Measurements from ENCODE around the gene KRTAP2-3. TPM values are rescaled to one million over a fixed set of nuclear protein-coding genes. Genes with fewer than 3 reads are reported as not detected.
"Not testable (repeated sequence)": the region's sequence is repeated elsewhere in the genome, so short reads cannot be mapped to it uniquely, and the experiment has no call there.

Gene KRTAP2-3
- total RNA-seq, 1 donor from 2014 or later: 7.1 TPM

- Histone ChIP-seq H2AFZ (ENCODE audit: low read depth, low read length) (peak overlapping the region; percentile 48), H3K27me3 (ENCODE audit: insufficient read depth, low read length) (no peaks in the 10 kb centered on the region), H3K27ac (ENCODE audit: low read depth, low read length) (peak overlapping the region; percentile 87), H3K4me1 (ENCODE audit: insufficient read depth, low read length) (peaks cover 14% of the 10 kb centered on the region), H3K36me3 (ENCODE audit: insufficient read depth, low read length) (no peaks in the 10 kb centered on the region), H3K4me3 (ENCODE audit: insufficient read depth, low read depth, low read length) (peak overlapping the region; percentile 24), H3K9ac (ENCODE audit: low read length) (peak overlapping the region; percentile 66), H4K20me1 (ENCODE audit: insufficient read depth, low read length) (no peaks in the 10 kb centered on the region), H3K9me3 (ENCODE audit: insufficient read depth, low read depth, low read length) (no peaks in the 10 kb centered on the region), H3K4me2 (ENCODE audit: low read length) (peak overlapping the region; percentile 63), H3K79me2 (ENCODE audit: insufficient read depth, low read length) (no peaks in the 10 kb centered on the region)
- no peaks in the 10 kb centered on the region for H3K27me3 Mint-ChIP-seq (ENCODE audit: low read depth, unreplicated experiment)
- DNase-seq (ENCODE audit: low read depth) (peak; percentile 67), FAIRE-seq (peak; percentile 99)
- H3K27ac Mint-ChIP-seq (ENCODE audit: unreplicated experiment): peak overlapping the region; percentile 72
- peaks cover 14% of the 10 kb centered on the region for H3K4me1 Mint-ChIP-seq (ENCODE audit: low read depth, unreplicated experiment)
- H3K4me3 Mint-ChIP-seq (ENCODE audit: unreplicated experiment): no peak overlapping the region
- TF ChIP-seq EZH2 (IDR thresholded peaks at IDR 0.05; ENCODE audit: insufficient read depth, low read length): no peak
- TF ChIP-seq CTCF (IDR thresholded peaks at IDR 0.05; ENCODE audit: insufficient read depth, low read depth, low read length): no peak
- no peaks in the 10 kb centered on the region for H3K9me3 Mint-ChIP-seq (ENCODE audit: unreplicated experiment)
- no peaks in the 10 kb centered on the region for H3K36me3 Mint-ChIP-seq (ENCODE audit: low read depth, unreplicated experiment)
These were observed 11.5 kb downstream of the KRTAP2-3 start for GRCh38 chr17:41048441-41048840.

- not testable (repeated sequence) for H3K36me3 ChIP-seq (ENCODE audit: insufficient read depth, low read length); H3K36me3 Mint-ChIP-seq (ENCODE audit: low read depth, unreplicated experiment); H3K4me3 Mint-ChIP-seq (ENCODE audit: unreplicated experiment); H3K27me3 Mint-ChIP-seq (ENCODE audit: low read depth, unreplicated experiment); H2AFZ ChIP-seq (ENCODE audit: low read depth, low read length); DNase-seq (ENCODE audit: low read depth); H3K79me2 ChIP-seq (ENCODE audit: insufficient read depth, low read length); H3K9me3 ChIP-seq (ENCODE audit: insufficient read depth, low read depth, low read length); H3K4me3 ChIP-seq (ENCODE audit: insufficient read depth, low read depth, low read length); H3K9me3 Mint-ChIP-seq (ENCODE audit: unreplicated experiment); H3K27me3 ChIP-seq (ENCODE audit: insufficient read depth, low read length); H4K20me1 ChIP-seq (ENCODE audit: insufficient read depth, low read length); FAIRE-seq
- Histone ChIP-seq H3K9ac (ENCODE audit: low read length) (peak within 1 kb of the TSS; percentile 66), H3K4me1 (ENCODE audit: insufficient read depth, low read length) (peaks cover 14% of the 10 kb centered on the region), H3K4me2 (ENCODE audit: low read length) (peak within 1 kb of the TSS; percentile 63), H3K27ac (ENCODE audit: low read depth, low read length) (peak within 1 kb of the TSS; percentile 87)
- Mint-ChIP-seq H3K27ac (ENCODE audit: unreplicated experiment) (peak within 1 kb of the TSS; percentile 55), H3K4me1 (ENCODE audit: low read depth, unreplicated experiment) (peaks cover 12% of the 10 kb centered on the region)
These were observed 13.0 kb downstream of the KRTAP2-3 start, which contains the start of gene KRTAP2-1 for GRCh38 chr17:41046735-41047465. Gene KRTAP2-1 (minus strand): TSS chr17:41047316. CDS start chr17:41047267, 49 bp downstream.

- H3K4me2 ChIP-seq (ENCODE audit: low read length): no peak overlapping the region
- no peaks in the 10 kb centered on the region for H3K79me2 ChIP-seq (ENCODE audit: insufficient read depth, low read length)
- no peaks in the 10 kb centered on the region for H3K9me3 ChIP-seq (ENCODE audit: insufficient read depth, low read depth, low read length)
- no peaks in the 10 kb centered on the region for H3K36me3 ChIP-seq (ENCODE audit: insufficient read depth, low read length)
- no peak overlapping the region for H3K4me3 ChIP-seq (ENCODE audit: insufficient read depth, low read depth, low read length)
- H2AFZ ChIP-seq (ENCODE audit: low read depth, low read length): no peak overlapping the region
- Mint-ChIP-seq H3K9me3 (ENCODE audit: unreplicated experiment) (no peaks in the 10 kb centered on the region), H3K27me3 (ENCODE audit: low read depth, unreplicated experiment) (no peaks in the 10 kb centered on the region), H3K4me3 (ENCODE audit: unreplicated experiment) (no peak overlapping the region), H3K27ac (ENCODE audit: unreplicated experiment) (no peak overlapping the region), H3K4me1 (ENCODE audit: low read depth, unreplicated experiment) (no peaks in the 10 kb centered on the region), H3K36me3 (ENCODE audit: low read depth, unreplicated experiment) (no peaks in the 10 kb centered on the region)
- FAIRE-seq: no peak
- no peak overlapping the region for H3K27ac ChIP-seq (ENCODE audit: low read depth, low read length)
- DNase-seq (ENCODE audit: low read depth): no peak
- H3K9ac ChIP-seq (ENCODE audit: low read length): no peak overlapping the region
- peaks cover 1% of the 10 kb centered on the region for H3K4me1 ChIP-seq (ENCODE audit: insufficient read depth, low read length)
- no peak for TF ChIP-seq EZH2 (IDR thresholded peaks at IDR 0.05; ENCODE audit: insufficient read depth, low read length)
- no peak for TF ChIP-seq CTCF (IDR thresholded peaks at IDR 0.05; ENCODE audit: insufficient read depth, low read depth, low read length)
- H3K27me3 ChIP-seq (ENCODE audit: insufficient read depth, low read length): no peaks in the 10 kb centered on the region
- H4K20me1 ChIP-seq (ENCODE audit: insufficient read depth, low read length): no peaks in the 10 kb centered on the region
These were observed 17.0 kb downstream of the KRTAP2-3 start for GRCh38 chr17:41042953-41043352.

GRCh38 chr17:41040783-41041571 is 18.9 kb downstream of the KRTAP2-3 start, which contains the start of gene KRTAP1-1:
Gene KRTAP1-1 (minus strand): TSS chr17:41041450. CDS start chr17:41041397, 53 bp downstream.
- not testable (repeated sequence) for H3K4me3 ChIP-seq (ENCODE audit: insufficient read depth, low read depth, low read length); H3K4me1 ChIP-seq (ENCODE audit: insufficient read depth, low read length); H2AFZ ChIP-seq (ENCODE audit: low read depth, low read length); H3K9ac ChIP-seq (ENCODE audit: low read length); H3K27ac ChIP-seq (ENCODE audit: low read depth, low read length); H3K27me3 ChIP-seq (ENCODE audit: insufficient read depth, low read length); H3K4me2 ChIP-seq (ENCODE audit: low read length); FAIRE-seq; H4K20me1 ChIP-seq (ENCODE audit: insufficient read depth, low read length); H3K79me2 ChIP-seq (ENCODE audit: insufficient read depth, low read length); H3K27ac Mint-ChIP-seq (ENCODE audit: unreplicated experiment); H3K27me3 Mint-ChIP-seq (ENCODE audit: low read depth, unreplicated experiment); H3K4me1 Mint-ChIP-seq (ENCODE audit: low read depth, unreplicated experiment); H3K9me3 Mint-ChIP-seq (ENCODE audit: unreplicated experiment); DNase-seq (ENCODE audit: low read depth); H3K36me3 ChIP-seq (ENCODE audit: insufficient read depth, low read length); H3K9me3 ChIP-seq (ENCODE audit: insufficient read depth, low read depth, low read length); H3K4me3 Mint-ChIP-seq (ENCODE audit: unreplicated experiment); H3K36me3 Mint-ChIP-seq (ENCODE audit: low read depth, unreplicated experiment)
